Stimulated activated CD4-positive, alpha-beta T cell treated with anti-CD3 and anti-CD28 coated beads, Interleukin-12 subunit alpha, Interleukin-12 subunit beta, amount 100 ng/mL, for 48 hours (primary cell): ENCODE measurements around the gene F12.
"Not testable (repeated sequence)": the region's sequence is repeated elsewhere in the genome, so short reads cannot be mapped to it uniquely, and the experiment has no call there.

Experiments
- DNase-seq, 3 donors: peaks; one replicate each; pipeline ENCODE4 v3.0.0-alpha.2; 2020; ENCODE audit warnings: low read depth in 2 of 3, low spot score in 1 of 3

F12 gene

DNA sequence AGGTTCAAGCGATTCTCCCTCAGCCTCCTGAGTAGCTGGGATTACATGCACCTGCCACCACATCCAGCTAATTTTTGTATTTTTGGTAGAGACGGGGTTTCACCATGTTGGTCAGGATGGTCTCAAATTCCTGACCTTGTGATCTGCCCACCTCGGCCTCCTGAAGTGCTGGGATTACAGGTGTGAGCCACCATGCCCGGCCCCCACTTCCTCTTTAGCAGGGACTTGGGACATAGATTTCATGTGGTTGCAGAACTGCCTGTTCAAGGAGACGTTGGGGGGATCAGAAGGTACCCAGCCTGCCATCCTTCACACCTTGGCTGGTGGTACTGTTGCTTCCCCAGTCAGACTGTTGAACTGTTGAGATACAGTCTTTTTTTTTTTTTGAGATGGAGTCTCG, 7.7 kb upstream of the F12 start:
- not testable (repeated sequence) for DNase-seq

GRCh38 chr5:177414481-177414880, 5.1 kb upstream of the F12 start:
- DNase-seq, result no peak

DNA sequence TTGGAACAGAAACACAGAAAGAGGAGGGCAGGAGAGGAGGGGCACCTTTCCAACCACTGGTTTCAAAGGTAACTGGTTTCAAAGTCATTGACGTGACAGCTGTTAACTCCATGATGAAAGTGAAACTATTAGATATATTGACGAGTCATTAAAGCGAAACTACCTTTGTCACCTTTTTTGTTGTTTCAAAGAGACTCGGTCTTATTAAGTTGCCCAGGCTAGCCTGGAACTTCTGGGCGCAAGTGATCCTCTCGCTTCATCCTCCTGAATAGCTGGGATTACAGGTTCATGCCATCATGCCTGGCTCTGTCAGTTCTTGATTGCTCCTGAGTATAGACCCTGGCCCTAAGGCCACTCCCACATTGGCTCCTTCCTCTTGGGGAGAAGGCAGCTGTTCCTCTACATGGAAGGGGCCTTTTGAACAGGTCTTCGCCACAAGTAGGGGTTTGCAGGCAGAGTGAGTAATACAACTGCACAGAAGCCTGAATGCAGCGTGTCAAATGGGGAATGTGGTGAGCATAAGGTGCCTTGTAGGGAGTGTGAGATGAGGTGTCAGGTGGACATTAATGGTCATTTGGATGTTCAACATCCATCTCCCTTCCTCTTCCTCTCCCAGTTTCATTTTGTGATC, 3.4 kb upstream of the F12 start:
- no peak for DNase-seq

DNA sequence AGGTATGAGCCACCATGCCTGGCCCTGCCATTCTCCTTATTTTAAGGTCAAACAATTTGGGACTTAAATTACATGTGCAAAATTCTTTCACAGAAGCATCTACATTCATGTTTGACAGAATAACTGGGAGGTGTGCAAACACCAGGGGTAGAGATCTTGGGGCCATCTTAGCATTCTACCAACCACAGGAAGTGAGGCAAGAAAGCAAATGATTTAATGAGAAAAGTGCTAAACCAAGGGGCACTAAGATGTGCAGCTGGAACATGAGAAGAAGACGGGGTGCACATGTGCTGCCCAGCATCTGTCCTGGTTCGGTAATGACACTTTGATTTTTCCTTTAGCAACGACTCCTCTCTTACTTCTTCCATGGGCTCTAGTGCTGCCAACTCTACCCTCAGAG, 1.2 kb upstream of the F12 start:
- DNase-seq, result no peak

DNA sequence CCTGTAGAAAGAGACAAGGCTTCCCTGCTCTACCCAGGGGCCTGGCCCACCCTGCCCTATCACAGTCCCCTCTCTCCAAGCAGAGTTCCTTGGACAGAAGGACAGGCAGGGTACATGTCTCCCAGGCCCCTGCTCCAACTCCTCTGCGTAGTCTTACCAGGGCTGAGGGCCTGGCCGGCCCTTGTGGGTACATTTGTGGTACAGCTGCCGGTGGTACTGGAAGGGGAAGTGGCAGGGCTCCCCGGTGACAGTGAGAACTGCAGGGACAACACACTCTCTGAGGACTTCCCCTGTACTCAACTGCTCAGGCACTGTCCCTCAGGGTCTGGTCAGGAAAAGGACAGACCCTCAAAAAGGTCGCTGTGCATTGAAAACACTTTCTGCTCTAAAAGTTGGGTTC, 3.6 kb downstream of the F12 start:
- DNase-seq, result no peak

- DNase-seq, result no peak
These were observed 4.1 kb downstream of the F12 start for GRCh38 chr5:177405312-177405711.

DNA sequence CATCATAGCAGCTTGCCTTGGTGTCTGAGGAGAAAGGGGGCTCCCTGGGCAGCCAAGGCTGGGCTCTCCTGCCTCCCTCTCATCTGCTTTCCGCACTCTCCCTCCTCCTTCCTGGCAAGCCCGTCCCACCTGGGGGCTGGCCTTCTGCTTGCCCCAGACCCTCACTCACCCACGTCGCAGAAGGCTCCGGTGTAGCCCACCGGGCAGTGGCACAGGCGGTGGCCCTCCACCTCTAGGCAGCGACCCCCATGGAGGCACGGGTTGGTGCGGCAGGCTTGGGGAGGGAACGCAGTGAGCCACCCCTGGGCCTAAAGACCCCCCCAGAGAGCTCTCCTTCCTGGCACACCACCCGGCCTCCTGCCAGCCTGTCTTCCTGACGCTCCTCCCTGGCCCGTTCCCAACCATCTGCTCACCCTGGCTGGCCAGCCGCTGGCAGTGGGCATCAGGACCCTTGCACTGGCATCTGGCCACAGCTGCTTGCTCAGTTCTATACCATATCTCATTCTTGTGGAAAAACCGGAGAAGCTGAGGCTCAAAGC, 4.7 kb downstream of the F12 start:
- no peak for DNase-seq

GRCh38 chr5:177403792-177404640, 5.3 kb downstream of the F12 start:
- DNase-seq, result peak; percentile 68 to 80 (median 73)

GRCh38 chr5:177403102-177403791, 6.1 kb downstream of the F12 start:
- peak in 2 of 3 donors; percentile 21 to 30 for DNase-seq

DNA sequence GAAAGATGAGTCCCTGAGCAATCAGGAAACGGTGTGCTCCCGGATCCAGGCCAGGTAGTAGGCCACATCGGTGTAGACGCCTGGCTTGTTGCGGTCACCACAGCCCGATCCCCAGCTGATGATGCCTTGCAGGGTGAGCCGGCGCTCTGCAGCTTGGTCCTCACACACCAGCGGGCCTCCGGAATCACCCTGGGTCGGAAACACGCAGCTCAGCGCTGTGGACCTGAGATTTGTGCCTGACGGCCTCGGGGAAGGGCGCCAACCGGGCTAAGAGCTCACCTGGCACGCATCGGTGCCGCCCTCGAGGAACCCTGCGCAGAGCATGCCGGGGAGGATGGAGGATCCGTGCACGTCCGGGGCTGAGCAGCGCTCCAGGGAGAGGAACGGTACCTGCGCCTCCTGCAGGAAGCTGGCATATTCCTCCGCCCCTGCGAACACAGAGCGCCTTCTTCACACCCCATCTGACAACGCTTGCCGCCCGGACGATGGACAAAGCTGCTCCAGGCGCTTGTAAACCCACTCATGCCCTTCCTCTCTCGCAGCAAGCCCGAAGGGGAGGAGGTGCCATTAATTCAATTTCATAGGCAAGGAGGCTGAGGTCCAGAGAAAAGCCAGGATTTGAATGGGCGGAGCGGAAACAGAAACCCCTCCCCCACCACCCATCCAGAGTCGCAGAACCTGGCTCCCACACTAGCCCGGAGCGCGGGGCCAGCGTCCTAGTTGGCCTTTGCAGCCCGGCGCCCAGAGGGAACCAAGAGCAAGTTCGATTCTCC, 6.9 kb downstream of the F12 start:
- peak; percentile 50 to 71 (median 65) for DNase-seq

DNA sequence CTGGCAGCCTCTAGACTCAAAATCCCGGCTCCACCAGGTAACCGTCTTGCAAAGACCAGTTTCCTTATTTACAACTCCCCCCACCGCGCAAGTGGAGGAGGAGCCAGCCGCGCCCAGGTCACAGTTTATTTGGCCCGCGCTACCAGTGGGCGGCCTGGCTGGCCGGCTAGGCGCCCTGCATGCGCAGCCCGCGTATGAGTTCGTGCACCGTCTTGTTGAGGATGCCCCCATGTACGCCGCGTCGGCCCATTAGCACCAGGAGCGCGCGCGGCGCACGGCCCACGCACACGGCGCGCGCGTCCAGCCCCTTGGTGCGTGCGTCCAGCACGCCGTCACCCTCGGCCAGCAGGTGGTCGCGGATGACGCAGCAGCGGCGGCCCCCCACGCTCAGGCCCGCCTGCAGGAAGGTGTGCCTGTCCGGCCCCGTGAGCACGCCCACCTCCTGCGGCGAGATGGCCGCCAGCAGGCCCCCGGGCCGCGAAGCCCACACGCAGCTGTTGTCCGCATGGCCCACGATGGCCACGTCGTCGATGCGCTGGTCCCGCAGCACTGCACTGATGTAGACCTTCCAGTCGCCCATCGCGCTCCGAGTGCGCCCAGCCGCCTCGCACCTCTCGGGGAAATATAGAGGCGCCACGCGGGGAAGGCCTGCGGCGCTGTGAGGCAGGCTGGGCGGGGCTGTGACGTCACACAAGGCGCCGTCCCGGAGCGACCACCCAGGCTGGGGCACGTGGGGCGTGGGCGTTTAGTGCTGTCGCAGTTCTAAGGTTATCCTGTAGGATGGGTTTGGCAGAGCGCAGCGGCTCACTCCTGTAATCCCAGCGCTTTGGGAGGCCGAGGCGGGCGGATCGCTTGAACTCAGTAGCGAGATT, 9.1 kb downstream of the F12 start, which contains the start of gene PFN3:
TSS of gene PFN3 (minus strand) at position 665 of the 872 bp plus-strand sequence. CDS start at position 580, 85 bp downstream.
- no peak for DNase-seq

GRCh38 chr5:177397875-177398390, 11.4 kb downstream of the F12 start:
- DNase-seq, result no peak

- no peak for DNase-seq
These were observed 12.6 kb downstream of the F12 start for GRCh38 chr5:177396807-177397206.

DNA sequence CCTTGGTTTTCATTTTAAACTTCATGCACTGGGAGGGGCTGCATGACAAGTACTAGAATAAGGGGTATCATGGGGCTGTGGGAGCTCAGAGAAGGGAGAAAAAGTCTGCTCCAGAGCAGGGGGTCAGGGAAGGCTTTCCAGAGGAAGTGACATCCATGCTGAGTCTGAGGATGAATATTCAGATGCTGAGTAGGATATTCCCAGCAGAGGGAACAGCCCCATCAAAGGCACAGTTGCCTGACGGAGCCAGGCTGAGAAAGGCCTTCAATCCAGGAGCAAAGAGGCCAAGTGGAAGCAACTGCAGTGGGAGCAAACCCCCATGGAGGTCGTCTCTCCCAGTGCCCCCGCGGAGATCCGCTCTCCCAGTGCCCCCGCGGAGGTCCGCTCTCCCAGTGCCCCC, 13.3 kb downstream of the F12 start:
- DNase-seq, result no peak

GRCh38 chr5:177393990-177394389, 15.4 kb downstream of the F12 start:
- no peak for DNase-seq

DNA sequence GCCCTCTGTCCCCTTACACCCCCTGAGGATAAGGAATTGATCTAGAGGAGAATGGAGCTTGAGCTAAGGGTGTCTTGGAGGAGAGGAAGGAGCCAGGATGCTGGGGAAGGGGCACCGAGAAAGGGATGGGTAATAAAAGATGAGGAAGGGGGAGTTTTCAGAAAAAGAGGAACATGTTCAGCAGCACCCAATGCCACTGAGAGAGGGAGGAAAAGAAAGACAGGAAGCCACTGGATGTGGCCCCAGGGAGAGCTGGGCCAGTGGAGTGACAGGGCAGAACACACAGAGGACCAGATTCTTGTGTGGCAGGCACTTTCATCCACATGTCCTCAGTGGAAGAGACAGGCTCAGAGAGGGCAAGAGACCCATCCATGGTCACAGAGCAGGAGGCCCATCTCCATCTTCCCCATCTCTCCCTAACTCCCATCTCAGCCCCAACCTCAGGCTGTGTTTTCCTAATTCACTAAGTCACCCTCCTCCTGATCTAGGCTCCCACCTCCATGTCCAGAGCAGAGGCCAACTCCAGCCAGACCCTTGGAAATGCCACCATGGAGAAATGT, 16.1 kb downstream of the F12 start:
- no peak for DNase-seq

GRCh38 chr5:177392765-177393164, 16.6 kb downstream of the F12 start:
- DNase-seq, result no peak

- peak; percentile 82 to 91 (median 82) for DNase-seq
These were observed 18.7 kb downstream of the F12 start for GRCh38 chr5:177390363-177391300.
